HEK293 (cell line): ENCODE measurements around the gene FOXS1.

ENCODE experiments used
- CTCF ChIA-PET: fragments of 350-600 bp; formaldehyde crosslinking; extraction: SDS; loops from one replicate; lab custom pipeline; 2021; ENCODE audit warnings: antibody characterized with exemption; lab: Yijun Ruan, JAX
- POLR2A ChIA-PET: fragments of 300-600 bp; formaldehyde crosslinking; extraction: SDS; loops from one replicate; lab custom pipeline; 2020; ENCODE audit warnings: antibody characterized with exemption, inconsistent platforms; lab: Yijun Ruan, JAX
- H3K27ac ChIP-seq: fragments of 200-500 bp; sonication (Bioruptor generic); 2 replicates; pipeline ENCODE4 v1.5.1; 2014; ENCODE audit warnings: low read depth, low read length, control low read depth, inconsistent platforms; ENCODE audit errors: extremely low read depth
- H3K36me3 ChIP-seq, 2 experiments: fragments of 200-500 bp in 1 of 2; sonication (Bioruptor generic) in 1 of 2; 1 replicate in 1 of 2; 2 replicates in 1 of 2; pipeline ENCODE4 v1.5.1; 2014 to 2017; ENCODE audit warnings: inconsistent platforms in 2 of 2, low read length in 2 of 2; ENCODE audit not compliant: control insufficient read depth in 2 of 2, insufficient read depth in 1 of 2
- H3K4me1 ChIP-seq: fragments of 200-500 bp; sonication (Bioruptor generic); 2 replicates; pipeline ENCODE4 v1.5.1; 2014; ENCODE audit warnings: mild to moderate bottlenecking, low read length, inconsistent platforms; ENCODE audit not compliant: control insufficient read depth, insufficient read depth
- H3K4me3 ChIP-seq: 2 replicates; pipeline ENCODE4 v1.5.1; 2011; ENCODE audit warnings: low read depth, mild to moderate bottlenecking, control low read depth, low read length, moderate library complexity
- H3K9me3 ChIP-seq: fragments of 200-500 bp; sonication (Bioruptor generic); 2 replicates; pipeline ENCODE4 v1.5.1; 2014; ENCODE audit warnings: low read depth, low read length, inconsistent platforms; ENCODE audit not compliant: control insufficient read depth, insufficient read depth
- GFI1B ChIP-seq: fragments of 450-650 bp; formaldehyde crosslinking; IDR thresholded peaks from 2 replicates; pipeline ENCODE4 v1.5.1; 2016; ENCODE audit warnings: missing biosample characterization, missing genetic modification characterization
- SCRT1 ChIP-seq: fragments of 450-650 bp; formaldehyde crosslinking; IDR thresholded peaks from 2 replicates; pipeline ENCODE4 v1.5.1; 2016; ENCODE audit warnings: missing biosample characterization, missing genetic modification characterization, borderline replicate concordance
- SCRT2 ChIP-seq: fragments of 450-650 bp; formaldehyde crosslinking; IDR thresholded peaks from 2 replicates; pipeline ENCODE4 v1.5.1; 2016; ENCODE audit warnings: missing biosample characterization, missing genetic modification characterization
- TRIM28 ChIP-seq: IDR thresholded peaks from 2 replicates; pipeline ENCODE4 v1.6.1; 2011; ENCODE audit warnings: low read length, control low read depth, borderline replicate concordance
- ZBTB1 ChIP-seq: fragments of 450-650 bp; formaldehyde crosslinking; IDR thresholded peaks from 2 replicates; pipeline ENCODE4 v1.5.1; 2016; ENCODE audit warnings: missing biosample characterization, missing genetic modification characterization
- ZBTB20 ChIP-seq: fragments of 450-650 bp; formaldehyde crosslinking; IDR thresholded peaks from 2 replicates; pipeline ENCODE4 v1.5.1; 2016; ENCODE audit warnings: missing biosample characterization, missing genetic modification characterization
- ZBTB21 ChIP-seq: fragments of 450-650 bp; formaldehyde crosslinking; IDR thresholded peaks from 2 replicates; pipeline ENCODE4 v1.5.1; 2017; ENCODE audit warnings: missing biosample characterization, missing genetic modification characterization
- ZBTB49 ChIP-seq: fragments of 450-650 bp; formaldehyde crosslinking; IDR thresholded peaks from 2 replicates; pipeline ENCODE4 v1.5.1; 2016; ENCODE audit warnings: missing biosample characterization, missing genetic modification characterization, low read depth
- ZNF184 ChIP-seq: fragments of 450-650 bp; IDR thresholded peaks from 2 replicates; pipeline ENCODE4 v1.5.1; 2018; ENCODE audit warnings: missing biosample characterization, mild to moderate bottlenecking, missing genetic modification characterization
- ZNF239 ChIP-seq: fragments of 450-650 bp; formaldehyde crosslinking; IDR thresholded peaks from 2 replicates; pipeline ENCODE4 v1.5.1; 2016; ENCODE audit warnings: missing biosample characterization, missing genetic modification characterization
- ZNF48 ChIP-seq: fragments of 450-650 bp; formaldehyde crosslinking; IDR thresholded peaks from 2 replicates; pipeline ENCODE4 v1.5.1; 2016; ENCODE audit warnings: missing biosample characterization, missing genetic modification characterization
- ZNF623 ChIP-seq: fragments of 450-650 bp; formaldehyde crosslinking; IDR thresholded peaks from 2 replicates; pipeline ENCODE4 v1.5.1; 2016; ENCODE audit warnings: missing biosample characterization, missing genetic modification characterization
- ZNF654 ChIP-seq: fragments of 450-650 bp; formaldehyde crosslinking; IDR thresholded peaks from 2 replicates; pipeline ENCODE4 v1.5.1; 2016; ENCODE audit warnings: low read depth, missing biosample characterization, missing genetic modification characterization
- ZSCAN16 ChIP-seq: fragments of 450-650 bp; formaldehyde crosslinking; IDR thresholded peaks from 2 replicates; pipeline ENCODE4 v1.5.1; 2016; ENCODE audit warnings: missing biosample characterization, missing genetic modification characterization
- ZSCAN18 ChIP-seq: fragments of 450-650 bp; formaldehyde crosslinking; IDR thresholded peaks from 2 replicates; pipeline ENCODE4 v1.5.1; 2016; ENCODE audit warnings: missing biosample characterization, missing genetic modification characterization
- TF ChIP-seq, protein P1 (sequence below): fragments of 450-650 bp; formaldehyde crosslinking; IDR thresholded peaks from 2 replicates; pipeline ENCODE4 v1.5.1; 2016; ENCODE audit warnings: missing biosample characterization, missing genetic modification characterization
- TF ChIP-seq, protein P2 (sequence below): fragments of 450-650 bp; formaldehyde crosslinking; IDR thresholded peaks from 2 replicates; pipeline ENCODE4 v1.5.1; 2016; ENCODE audit warnings: missing biosample characterization, missing genetic modification characterization
- TF ChIP-seq, protein P3 (sequence below): fragments of 450-650 bp; formaldehyde crosslinking; optimal IDR thresholded peaks from 2 replicates; pipeline ENCODE3; 2016; ENCODE audit warnings: missing biosample characterization, mild to moderate bottlenecking, missing genetic modification characterization

Gene FOXS1

GRCh38 chr20:31856516-31856915, 11.1 kb upstream of the FOXS1 start:
- POLR2A ChIA-PET, result no interaction called here
- Histone ChIP-seq H3K27ac (no peak overlapping the region), H3K4me3 (no peak overlapping the region), H3K9me3 (no peaks in the 10 kb centered on the region), H3K36me3 (no peaks in the 10 kb centered on the region), H3K4me1 (no peaks in the 10 kb centered on the region)
- CTCF ChIA-PET, result interaction anchor here (0.9 to 6.9 kb wide), 7 partner anchors 8 to 176 kb away, joined by 3 to 128 read pairs (median 12); partner anchors contain the start of gene PDRG1
- TF ChIP-seq SCRT2 (tag by site-specific recombination) (no peak), ZNF239 (tag by site-specific recombination) (no peak), ZSCAN16 (tag by site-specific recombination) (no peak), SCRT1 (tag by site-specific recombination) (no peak), GFI1B (tag by site-specific recombination) (no peak)

- TF ChIP-seq SCRT2 (tag by site-specific recombination), result no peak
- no peak for TF ChIP-seq ZBTB21 (tag by site-specific recombination)
- no peak for TF ChIP-seq TRIM28
- TF ChIP-seq, protein P1, sequence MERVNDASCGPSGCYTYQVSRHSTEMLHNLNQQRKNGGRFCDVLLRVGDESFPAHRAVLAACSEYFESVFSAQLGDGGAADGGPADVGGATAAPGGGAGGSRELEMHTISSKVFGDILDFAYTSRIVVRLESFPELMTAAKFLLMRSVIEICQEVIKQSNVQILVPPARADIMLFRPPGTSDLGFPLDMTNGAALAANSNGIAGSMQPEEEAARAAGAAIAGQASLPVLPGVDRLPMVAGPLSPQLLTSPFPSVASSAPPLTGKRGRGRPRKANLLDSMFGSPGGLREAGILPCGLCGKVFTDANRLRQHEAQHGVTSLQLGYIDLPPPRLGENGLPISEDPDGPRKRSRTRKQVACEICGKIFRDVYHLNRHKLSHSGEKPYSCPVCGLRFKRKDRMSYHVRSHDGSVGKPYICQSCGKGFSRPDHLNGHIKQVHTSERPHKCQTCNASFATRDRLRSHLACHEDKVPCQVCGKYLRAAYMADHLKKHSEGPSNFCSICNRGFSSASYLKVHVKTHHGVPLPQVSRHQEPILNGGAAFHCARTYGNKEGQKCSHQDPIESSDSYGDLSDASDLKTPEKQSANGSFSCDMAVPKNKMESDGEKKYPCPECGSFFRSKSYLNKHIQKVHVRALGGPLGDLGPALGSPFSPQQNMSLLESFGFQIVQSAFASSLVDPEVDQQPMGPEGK (tag by site-specific recombination), result no peak
- no peak for TF ChIP-seq ZBTB1 (tag by site-specific recombination)
- no peak for TF ChIP-seq ZBTB49
- TF ChIP-seq, protein P2, sequence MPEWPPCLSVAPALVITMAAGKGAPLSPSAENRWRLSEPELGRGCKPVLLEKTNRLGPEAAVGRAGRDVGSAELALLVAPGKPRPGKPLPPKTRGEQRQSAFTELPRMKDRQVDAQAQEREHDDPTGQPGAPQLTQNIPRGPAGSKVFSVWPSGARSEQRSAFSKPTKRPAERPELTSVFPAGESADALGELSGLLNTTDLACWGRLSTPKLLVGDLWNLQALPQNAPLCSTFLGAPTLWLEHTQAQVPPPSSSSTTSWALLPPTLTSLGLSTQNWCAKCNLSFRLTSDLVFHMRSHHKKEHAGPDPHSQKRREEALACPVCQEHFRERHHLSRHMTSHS (tag by site-specific recombination), result no peak
- no peak for TF ChIP-seq ZNF48
- no peak for TF ChIP-seq ZNF184 (tag by site-specific recombination)
- TF ChIP-seq, protein P3, sequence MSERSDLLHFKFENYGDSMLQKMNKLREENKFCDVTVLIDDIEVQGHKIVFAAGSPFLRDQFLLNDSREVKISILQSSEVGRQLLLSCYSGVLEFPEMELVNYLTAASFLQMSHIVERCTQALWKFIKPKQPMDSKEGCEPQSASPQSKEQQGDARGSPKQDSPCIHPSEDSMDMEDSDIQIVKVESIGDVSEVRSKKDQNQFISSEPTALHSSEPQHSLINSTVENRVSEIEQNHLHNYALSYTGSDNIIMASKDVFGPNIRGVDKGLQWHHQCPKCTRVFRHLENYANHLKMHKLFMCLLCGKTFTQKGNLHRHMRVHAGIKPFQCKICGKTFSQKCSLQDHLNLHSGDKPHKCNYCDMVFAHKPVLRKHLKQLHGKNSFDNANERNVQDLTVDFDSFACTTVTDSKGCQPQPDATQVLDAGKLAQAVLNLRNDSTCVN (tag by site-specific recombination), result no peak
- no peak for TF ChIP-seq ZSCAN18
- no peak for TF ChIP-seq ZNF623 (tag by site-specific recombination)
- TF ChIP-seq ZBTB20, result no peak
- TF ChIP-seq ZNF654 (tag by site-specific recombination), result no peak
- Histone ChIP-seq H3K4me3 (no peak overlapping the region), H3K4me1 (no peaks in the 10 kb centered on the region), H3K27ac (no peak overlapping the region), H3K9me3 (no peaks in the 10 kb centered on the region), H3K36me3 (no peaks in the 10 kb centered on the region)
- ChIA-PET POLR2A (interaction anchor here (1.5 kb wide), 1 partner anchor 99 kb away, joined by 9 read pairs; the partner anchor contains the start of gene PDRG1), CTCF (interaction anchor here (0.6 to 6.9 kb wide), 22 partner anchors 10 to 255 kb away, joined by 3 to 128 read pairs (median 6); partner anchors contain the start of genes MYLK2 and PDRG1)
These were observed 8.1 kb upstream of the FOXS1 start for GRCh38 chr20:31853481-31853880.
